ENCODE results near the gene SNTB2. TPM values are rescaled to one million over a fixed set of nuclear protein-coding genes. Genes with fewer than 3 reads are reported as not detected.
A peak's percentile ranks its signal among the peaks of the same experiment; 100 is the strongest.

Gene SNTB2
- total and polyA plus RNA-seq, 2 of the 8 experiments (the other 6 are each of a cell fraction or from before 2014, with no cell fraction given): 6.0 to 16.1 TPM

DNA sequence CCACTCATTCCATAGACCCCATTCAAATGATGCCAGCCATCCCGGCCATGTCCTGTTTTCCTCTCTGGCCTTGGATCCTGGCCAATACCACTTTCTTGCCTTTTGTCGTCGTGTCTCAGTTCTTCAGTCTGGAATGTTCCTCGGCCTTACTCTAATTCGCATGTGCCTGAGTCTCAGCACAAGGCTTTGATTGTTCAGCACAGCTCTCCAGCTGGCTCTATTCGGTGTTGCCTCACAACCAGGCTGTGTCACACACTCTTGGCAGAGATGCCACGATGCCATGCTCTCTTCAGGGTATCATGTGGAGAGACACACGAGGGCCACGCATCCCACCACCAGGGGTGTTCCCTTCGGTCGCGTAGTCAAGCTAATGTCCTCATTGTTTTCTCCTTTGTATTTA is 122.4 kb downstream of the SNTB2 start (continued):
- TF ChIP-seq, protein P1, sequence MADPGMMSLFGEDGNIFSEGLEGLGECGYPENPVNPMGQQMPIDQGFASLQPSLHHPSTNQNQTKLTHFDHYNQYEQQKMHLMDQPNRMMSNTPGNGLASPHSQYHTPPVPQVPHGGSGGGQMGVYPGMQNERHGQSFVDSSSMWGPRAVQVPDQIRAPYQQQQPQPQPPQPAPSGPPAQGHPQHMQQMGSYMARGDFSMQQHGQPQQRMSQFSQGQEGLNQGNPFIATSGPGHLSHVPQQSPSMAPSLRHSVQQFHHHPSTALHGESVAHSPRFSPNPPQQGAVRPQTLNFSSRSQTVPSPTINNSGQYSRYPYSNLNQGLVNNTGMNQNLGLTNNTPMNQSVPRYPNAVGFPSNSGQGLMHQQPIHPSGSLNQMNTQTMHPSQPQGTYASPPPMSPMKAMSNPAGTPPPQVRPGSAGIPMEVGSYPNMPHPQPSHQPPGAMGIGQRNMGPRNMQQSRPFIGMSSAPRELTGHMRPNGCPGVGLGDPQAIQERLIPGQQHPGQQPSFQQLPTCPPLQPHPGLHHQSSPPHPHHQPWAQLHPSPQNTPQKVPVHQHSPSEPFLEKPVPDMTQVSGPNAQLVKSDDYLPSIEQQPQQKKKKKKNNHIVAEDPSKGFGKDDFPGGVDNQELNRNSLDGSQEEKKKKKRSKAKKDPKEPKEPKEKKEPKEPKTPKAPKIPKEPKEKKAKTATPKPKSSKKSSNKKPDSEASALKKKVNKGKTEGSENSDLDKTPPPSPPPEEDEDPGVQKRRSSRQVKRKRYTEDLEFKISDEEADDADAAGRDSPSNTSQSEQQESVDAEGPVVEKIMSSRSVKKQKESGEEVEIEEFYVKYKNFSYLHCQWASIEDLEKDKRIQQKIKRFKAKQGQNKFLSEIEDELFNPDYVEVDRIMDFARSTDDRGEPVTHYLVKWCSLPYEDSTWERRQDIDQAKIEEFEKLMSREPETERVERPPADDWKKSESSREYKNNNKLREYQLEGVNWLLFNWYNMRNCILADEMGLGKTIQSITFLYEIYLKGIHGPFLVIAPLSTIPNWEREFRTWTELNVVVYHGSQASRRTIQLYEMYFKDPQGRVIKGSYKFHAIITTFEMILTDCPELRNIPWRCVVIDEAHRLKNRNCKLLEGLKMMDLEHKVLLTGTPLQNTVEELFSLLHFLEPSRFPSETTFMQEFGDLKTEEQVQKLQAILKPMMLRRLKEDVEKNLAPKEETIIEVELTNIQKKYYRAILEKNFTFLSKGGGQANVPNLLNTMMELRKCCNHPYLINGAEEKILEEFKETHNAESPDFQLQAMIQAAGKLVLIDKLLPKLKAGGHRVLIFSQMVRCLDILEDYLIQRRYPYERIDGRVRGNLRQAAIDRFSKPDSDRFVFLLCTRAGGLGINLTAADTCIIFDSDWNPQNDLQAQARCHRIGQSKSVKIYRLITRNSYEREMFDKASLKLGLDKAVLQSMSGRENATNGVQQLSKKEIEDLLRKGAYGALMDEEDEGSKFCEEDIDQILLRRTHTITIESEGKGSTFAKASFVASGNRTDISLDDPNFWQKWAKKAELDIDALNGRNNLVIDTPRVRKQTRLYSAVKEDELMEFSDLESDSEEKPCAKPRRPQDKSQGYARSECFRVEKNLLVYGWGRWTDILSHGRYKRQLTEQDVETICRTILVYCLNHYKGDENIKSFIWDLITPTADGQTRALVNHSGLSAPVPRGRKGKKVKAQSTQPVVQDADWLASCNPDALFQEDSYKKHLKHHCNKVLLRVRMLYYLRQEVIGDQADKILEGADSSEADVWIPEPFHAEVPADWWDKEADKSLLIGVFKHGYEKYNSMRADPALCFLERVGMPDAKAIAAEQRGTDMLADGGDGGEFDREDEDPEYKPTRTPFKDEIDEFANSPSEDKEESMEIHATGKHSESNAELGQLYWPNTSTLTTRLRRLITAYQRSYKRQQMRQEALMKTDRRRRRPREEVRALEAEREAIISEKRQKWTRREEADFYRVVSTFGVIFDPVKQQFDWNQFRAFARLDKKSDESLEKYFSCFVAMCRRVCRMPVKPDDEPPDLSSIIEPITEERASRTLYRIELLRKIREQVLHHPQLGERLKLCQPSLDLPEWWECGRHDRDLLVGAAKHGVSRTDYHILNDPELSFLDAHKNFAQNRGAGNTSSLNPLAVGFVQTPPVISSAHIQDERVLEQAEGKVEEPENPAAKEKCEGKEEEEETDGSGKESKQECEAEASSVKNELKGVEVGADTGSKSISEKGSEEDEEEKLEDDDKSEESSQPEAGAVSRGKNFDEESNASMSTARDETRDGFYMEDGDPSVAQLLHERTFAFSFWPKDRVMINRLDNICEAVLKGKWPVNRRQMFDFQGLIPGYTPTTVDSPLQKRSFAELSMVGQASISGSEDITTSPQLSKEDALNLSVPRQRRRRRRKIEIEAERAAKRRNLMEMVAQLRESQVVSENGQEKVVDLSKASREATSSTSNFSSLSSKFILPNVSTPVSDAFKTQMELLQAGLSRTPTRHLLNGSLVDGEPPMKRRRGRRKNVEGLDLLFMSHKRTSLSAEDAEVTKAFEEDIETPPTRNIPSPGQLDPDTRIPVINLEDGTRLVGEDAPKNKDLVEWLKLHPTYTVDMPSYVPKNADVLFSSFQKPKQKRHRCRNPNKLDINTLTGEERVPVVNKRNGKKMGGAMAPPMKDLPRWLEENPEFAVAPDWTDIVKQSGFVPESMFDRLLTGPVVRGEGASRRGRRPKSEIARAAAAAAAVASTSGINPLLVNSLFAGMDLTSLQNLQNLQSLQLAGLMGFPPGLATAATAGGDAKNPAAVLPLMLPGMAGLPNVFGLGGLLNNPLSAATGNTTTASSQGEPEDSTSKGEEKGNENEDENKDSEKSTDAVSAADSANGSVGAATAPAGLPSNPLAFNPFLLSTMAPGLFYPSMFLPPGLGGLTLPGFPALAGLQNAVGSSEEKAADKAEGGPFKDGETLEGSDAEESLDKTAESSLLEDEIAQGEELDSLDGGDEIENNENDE (IDR thresholded peaks at IDR 0.05; ENCODE audit: insufficient replicate concordance, low read length): no peak
- TF ChIP-seq SP4 (IDR thresholded peaks at IDR 0.05; ENCODE audit: low read length) (no peak), MAFK (IDR thresholded peaks at IDR 0.05; ENCODE audit: low read depth, low read length) (no peak), HDAC6 (IDR thresholded peaks at IDR 0.05; ENCODE audit: low read depth, low read length) (no peak), EP300 (IDR thresholded peaks at IDR 0.05; ENCODE audit: borderline replicate concordance in 1 of 2, low read depth in 2 of 2, low read length in 2 of 2) (no peak)
- TF ChIP-seq, protein P2, sequence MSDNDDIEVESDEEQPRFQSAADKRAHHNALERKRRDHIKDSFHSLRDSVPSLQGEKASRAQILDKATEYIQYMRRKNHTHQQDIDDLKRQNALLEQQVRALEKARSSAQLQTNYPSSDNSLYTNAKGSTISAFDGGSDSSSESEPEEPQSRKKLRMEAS (IDR thresholded peaks at IDR 0.05): 0 out of 2 replicates have a peak, but pooled peaks have one; percentile 33
